Transverse colon (tissue), 4 donors: Measurements from ENCODE around the gene PALMD. TPM values are rescaled to one million over a fixed set of nuclear protein-coding genes. Genes with fewer than 3 reads are reported as not detected.

Source experiments
- DNase-seq: peaks from one replicate; pipeline ENCODE4 v3.0.0-alpha.2; 2019
- H3K27ac ChIP-seq, 4 donors: fragments of 200-600 bp; sonication (generic); 2 replicates each; pipeline ENCODE4 v1.5.1; 2016 to 2018; ENCODE audit warnings: inconsistent platforms in 4 of 4
- H3K27me3 ChIP-seq: fragments of 200-600 bp; sonication (generic); 2 replicates; pipeline ENCODE4 v1.5.1; 2017; ENCODE audit warnings: inconsistent platforms
- H3K36me3 ChIP-seq, 4 donors: fragments of 200-600 bp; sonication (generic); 2 replicates each; pipeline ENCODE4 v1.5.1; 2017 to 2019; ENCODE audit warnings: inconsistent platforms in 4 of 4
- H3K4me1 ChIP-seq, 4 donors: fragments of 200-600 bp; sonication (generic); 2 replicates each; pipeline ENCODE4 v1.5.1; 2017 to 2020; ENCODE audit warnings: inconsistent platforms in 4 of 4
- H3K4me3 ChIP-seq, 4 donors: fragments of 200-600 bp; sonication (generic); 1 replicate in 1 of 4; 2 replicates in 3 of 4; pipeline versions ENCODE4 v1.5.1 to v1.6.1; 2017 to 2019; ENCODE audit warnings: inconsistent platforms in 4 of 4
- H3K9me3 ChIP-seq, 2 donors: fragments of 200-600 bp; sonication (generic); 2 replicates each; pipeline ENCODE4 v1.5.1; 2017 to 2019; ENCODE audit warnings: inconsistent platforms in 2 of 2
- EP300 ChIP-seq: sonication (generic); formaldehyde crosslinking; IDR thresholded peaks from one replicate; pipeline ENCODE4 v1.6.1; 2017; ENCODE audit warnings: antibody characterized with exemption, low read depth
- POLR2A ChIP-seq: fragments of 450-650 bp; IDR thresholded peaks from one replicate; pipeline ENCODE4 v1.6.1; 2016; ENCODE audit warnings: antibody characterized with exemption, mild to moderate bottlenecking, moderate library complexity
- POLR2AphosphoS5 ChIP-seq, 3 donors: sonication (generic); formaldehyde crosslinking; IDR thresholded peaks; one replicate each; pipeline ENCODE4 v1.6.1; 2016; ENCODE audit warnings: antibody characterized with exemption in 3 of 3
- WGBS, 2 donors: methylation state at CpG; one replicate each; pipeline ENCODE4 v1.1.5; 2018; ENCODE audit warnings: low coverage in 1 of 2; 5-methylcytosine and 5-hydroxymethylcytosine counted together
- in situ Hi-C, 4 donors: fragments of 200-750 bp; cut with MboI; loops; one replicate each; pipeline versions ENCODE4 v1.15.0 to v1.15.1; 2017; ENCODE audit warnings: low sequenced_read_pairs in 3 of 4, low pct_ligation_motif_present in 1 of 4, low pct_unique_long_range_greater_than_20kb in 1 of 4
- intact Hi-C: fragments of 100-400 bp; cut with DNase I; formaldehyde crosslinking; loops from one replicate; pipeline ENCODE4 v1.15.1; 2023; ENCODE audit warnings: low total_unique reads
- total RNA-seq, 4 donors: library from RNA; depleted of rRNA; stranded (reverse); fragments of >200 nt; gene quantifications; one replicate each; pipeline ENCODE4 v1.1.0, GENCODE V29; 2016
- TF ChIP-seq, protein P1 (sequence below), 5 experiments: fragments of 200-600 bp in 3 of 5; fragments of 450-650 bp in 2 of 5; sonication (generic) in 3 of 5; IDR thresholded peaks; 1 replicate in 2 of 5; 2 replicates in 3 of 5; pipeline ENCODE4 v1.5.1; 2016 to 2017; ENCODE audit warnings: antibody characterized with exemption in 5 of 5, inconsistent platforms in 3 of 5, mild to moderate bottlenecking in 2 of 5, moderate library complexity in 1 of 5

The PALMD gene
- total RNA-seq, 4 donors from 2014 or later = 1.9 to 4.4 (median 2.9) TPM

DNA sequence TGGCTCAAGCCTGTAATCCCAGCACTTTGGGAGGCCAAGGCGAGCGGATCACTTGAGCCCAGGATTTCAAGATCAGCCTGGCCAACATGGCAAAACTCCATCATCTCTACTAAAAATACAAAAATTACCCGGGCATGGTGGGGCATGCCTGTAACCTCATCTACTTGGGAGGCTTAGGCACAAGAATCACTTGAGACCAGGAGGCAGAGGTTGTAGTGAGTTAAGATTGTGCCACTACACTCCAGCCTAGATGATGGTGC is 12.0 kb downstream of the PALMD start:
- no peak overlapping the region for H3K4me3 ChIP-seq
- in situ Hi-C loops = no loop called here

DNA sequence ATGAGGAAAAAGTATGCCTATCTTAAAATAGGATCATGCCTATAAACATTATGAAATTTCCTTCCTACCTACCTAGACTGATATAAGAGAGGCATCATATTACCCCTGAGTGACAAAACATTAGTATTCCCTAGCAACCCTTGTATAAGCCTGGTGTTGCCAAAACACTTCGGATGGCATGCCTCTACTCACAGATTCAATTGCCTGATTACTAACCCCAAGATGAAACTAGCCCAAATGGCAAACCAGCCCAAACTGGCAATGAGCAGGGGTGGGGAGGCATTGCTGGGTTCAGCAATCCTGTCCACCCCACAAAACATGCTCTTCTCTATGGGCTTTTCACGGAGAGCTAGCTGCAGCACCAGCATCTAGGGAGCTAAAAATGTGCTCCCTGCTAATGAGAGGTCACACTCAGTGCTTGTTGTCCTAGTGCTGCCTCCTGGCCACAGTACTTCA is 13.9 kb downstream of the PALMD start:
- WGBS, 2 donors = 33 to 54% methylated on average over 1 to 2 of the region's 2 CpGs
- in situ Hi-C loops = no loop called here
- no peaks in the 10 kb centered on the region for H3K36me3 ChIP-seq

More for the DNA sequence above, 12.0 kb downstream of the PALMD start:
- Histone ChIP-seq H3K36me3 (no peaks in the 10 kb centered on the region), H3K27me3 (no peaks in the 10 kb centered on the region), H3K4me1 (peaks cover 0 to 6% (median 0%) of the 10 kb centered on the region in 4 donors), H3K9me3 (no peaks in the 10 kb centered on the region), H3K27ac (no peak overlapping the region)
- WGBS, 2 donors = 96 to 100% methylated on average over 2 to 3 of the region's 3 CpGs
- TF ChIP-seq POLR2A = no peak
- TF ChIP-seq, protein P1, sequence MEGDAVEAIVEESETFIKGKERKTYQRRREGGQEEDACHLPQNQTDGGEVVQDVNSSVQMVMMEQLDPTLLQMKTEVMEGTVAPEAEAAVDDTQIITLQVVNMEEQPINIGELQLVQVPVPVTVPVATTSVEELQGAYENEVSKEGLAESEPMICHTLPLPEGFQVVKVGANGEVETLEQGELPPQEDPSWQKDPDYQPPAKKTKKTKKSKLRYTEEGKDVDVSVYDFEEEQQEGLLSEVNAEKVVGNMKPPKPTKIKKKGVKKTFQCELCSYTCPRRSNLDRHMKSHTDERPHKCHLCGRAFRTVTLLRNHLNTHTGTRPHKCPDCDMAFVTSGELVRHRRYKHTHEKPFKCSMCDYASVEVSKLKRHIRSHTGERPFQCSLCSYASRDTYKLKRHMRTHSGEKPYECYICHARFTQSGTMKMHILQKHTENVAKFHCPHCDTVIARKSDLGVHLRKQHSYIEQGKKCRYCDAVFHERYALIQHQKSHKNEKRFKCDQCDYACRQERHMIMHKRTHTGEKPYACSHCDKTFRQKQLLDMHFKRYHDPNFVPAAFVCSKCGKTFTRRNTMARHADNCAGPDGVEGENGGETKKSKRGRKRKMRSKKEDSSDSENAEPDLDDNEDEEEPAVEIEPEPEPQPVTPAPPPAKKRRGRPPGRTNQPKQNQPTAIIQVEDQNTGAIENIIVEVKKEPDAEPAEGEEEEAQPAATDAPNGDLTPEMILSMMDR (IDR thresholded peaks at IDR 0.05) = no peak
- no peak for TF ChIP-seq EP300
- TF ChIP-seq POLR2AphosphoS5 (IDR thresholded peaks at IDR 0.05) = no peak
- intact Hi-C loops = no loop called here
- no peak for DNase-seq

DNA sequence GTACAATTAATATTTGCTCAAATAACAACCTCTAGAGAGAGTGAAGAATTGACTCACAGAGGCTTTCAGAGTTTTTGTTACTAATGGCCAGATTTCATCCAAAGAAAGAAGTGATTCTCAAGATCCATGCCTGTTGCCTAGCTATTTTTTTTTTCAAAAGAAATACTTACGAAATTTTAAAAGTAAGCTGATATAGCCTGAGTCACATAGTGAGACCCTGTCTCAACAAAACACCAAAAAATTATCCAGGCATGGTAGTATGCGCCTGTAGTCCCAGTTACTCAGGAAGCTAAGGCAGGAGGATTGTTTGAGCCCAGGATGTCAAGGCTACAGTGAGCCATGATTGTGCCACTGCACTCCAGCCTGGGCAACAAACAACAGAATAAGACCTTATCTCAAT is 14.6 kb downstream of the PALMD start:
- DNase-seq = no peak
- 90 to 93% methylated on average over 2 of the region's 2 CpGs for WGBS, 2 donors
- TF ChIP-seq EP300 (no peak), POLR2A (no peak)
- TF ChIP-seq, protein P1 (IDR thresholded peaks at IDR 0.05) = no peak
- no peaks in the 10 kb centered on the region for H3K36me3 ChIP-seq
- H3K4me3 ChIP-seq = no peak overlapping the region
- H3K27me3 ChIP-seq = no peaks in the 10 kb centered on the region
- peaks cover 0 to 6% (median 0%) of the 10 kb centered on the region in 4 donors for H3K4me1 ChIP-seq
- H3K9me3 ChIP-seq = no peaks in the 10 kb centered on the region
- in situ Hi-C loops (no loop called here), intact Hi-C loops (no loop called here)
- no peak overlapping the region for H3K27ac ChIP-seq

More for the DNA sequence above, 13.9 kb downstream of the PALMD start:
- Histone ChIP-seq H3K27me3 (no peaks in the 10 kb centered on the region), H3K27ac (no peak overlapping the region), H3K4me1 (peaks cover 0 to 6% (median 0%) of the 10 kb centered on the region in 4 donors), H3K9me3 (no peaks in the 10 kb centered on the region), H3K4me3 (no peak overlapping the region)
- intact Hi-C loops = no loop called here
- TF ChIP-seq POLR2A = no peak
- TF ChIP-seq POLR2AphosphoS5 (IDR thresholded peaks at IDR 0.05) = no peak
- TF ChIP-seq, protein P1 (IDR thresholded peaks at IDR 0.05) = no peak
- DNase-seq = no peak

DNA sequence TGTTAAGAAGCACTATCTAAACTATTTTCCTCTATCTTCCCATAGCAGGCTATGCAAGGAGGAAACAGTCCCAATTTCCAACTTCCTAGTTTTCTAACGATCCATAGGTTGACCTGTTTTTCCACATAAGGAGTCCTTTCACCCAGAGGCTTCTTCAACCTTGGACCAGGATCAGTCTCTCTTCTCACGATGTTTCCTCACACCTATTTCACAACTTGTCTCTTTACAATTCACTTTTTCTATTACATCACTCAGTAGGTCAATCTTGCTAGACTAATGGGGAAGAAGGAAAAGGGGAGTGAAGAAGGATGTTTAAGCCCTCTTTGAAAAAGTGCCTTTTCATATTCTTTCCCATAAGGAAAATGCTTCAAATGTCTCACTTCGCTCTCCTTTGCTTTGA is 15.9 kb downstream of the PALMD start:
- in situ Hi-C loops = no loop called here
- WGBS, 2 donors = 65 to 69% methylated on average over 3 of the region's 3 CpGs
- Histone ChIP-seq H3K36me3 (no peaks in the 10 kb centered on the region), H3K4me1 (peaks cover 0 to 6% (median 0%) of the 10 kb centered on the region in 4 donors), H3K9me3 (no peaks in the 10 kb centered on the region), H3K27ac (peak overlapping the region in 3 of 4 donors; percentile 31 to 45 (median 34)), H3K27me3 (no peaks in the 10 kb centered on the region), H3K4me3 (no peak overlapping the region)
- intact Hi-C loops = no loop called here
- TF ChIP-seq, protein P1 (IDR thresholded peaks at IDR 0.05) = no peak
- TF ChIP-seq POLR2AphosphoS5 (IDR thresholded peaks at IDR 0.05) (no peak), POLR2A (no peak)
- no peak for DNase-seq
